GM12865 (cell line): ENCODE data around the gene PARP9.
"Not testable (repeated sequence)": the region's sequence is repeated elsewhere in the genome, so short reads cannot be mapped to it uniquely, and the experiment has no call there.

Experiments
- DNase-seq: peaks from one replicate; pipeline ENCODE4 v3.0.0; 2010; ENCODE audit warnings: low read depth
- H3K4me3 ChIP-seq: 2 replicates; pipeline ENCODE4 v1.5.1; 2011; ENCODE audit warnings: mild to moderate bottlenecking, low read depth, low read length, control low read depth
- TF ChIP-seq, protein P1 (sequence below): IDR thresholded peaks from 2 replicates; pipeline ENCODE4 v1.5.1; 2011; ENCODE audit warnings: low read length, control low read depth, low read depth, inconsistent platforms; ENCODE audit not compliant: insufficient read depth; ENCODE audit errors: missing control alignments

The PARP9 gene

DNA sequence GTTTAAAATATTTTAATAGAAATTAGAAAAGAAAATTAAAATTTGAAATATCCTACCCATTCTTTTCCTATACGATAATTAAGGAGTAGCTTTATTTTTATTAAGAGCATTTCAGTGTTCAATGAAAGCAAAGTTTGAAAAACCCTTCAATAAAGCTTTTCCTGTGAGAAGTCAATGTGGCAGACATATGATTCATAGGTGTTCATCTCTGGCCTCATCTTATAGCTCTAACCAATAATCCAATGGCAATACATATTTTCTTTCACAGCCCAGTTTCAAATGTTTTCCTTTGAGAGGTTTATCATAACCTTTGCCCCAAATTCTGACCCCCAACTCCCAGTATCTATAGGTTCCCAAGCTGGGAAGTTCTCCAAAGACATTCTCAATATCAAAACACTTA is 57.6 kb downstream of the PARP9 start:
- H3K4me3 ChIP-seq = no peak overlapping the region
- TF ChIP-seq, protein P1, sequence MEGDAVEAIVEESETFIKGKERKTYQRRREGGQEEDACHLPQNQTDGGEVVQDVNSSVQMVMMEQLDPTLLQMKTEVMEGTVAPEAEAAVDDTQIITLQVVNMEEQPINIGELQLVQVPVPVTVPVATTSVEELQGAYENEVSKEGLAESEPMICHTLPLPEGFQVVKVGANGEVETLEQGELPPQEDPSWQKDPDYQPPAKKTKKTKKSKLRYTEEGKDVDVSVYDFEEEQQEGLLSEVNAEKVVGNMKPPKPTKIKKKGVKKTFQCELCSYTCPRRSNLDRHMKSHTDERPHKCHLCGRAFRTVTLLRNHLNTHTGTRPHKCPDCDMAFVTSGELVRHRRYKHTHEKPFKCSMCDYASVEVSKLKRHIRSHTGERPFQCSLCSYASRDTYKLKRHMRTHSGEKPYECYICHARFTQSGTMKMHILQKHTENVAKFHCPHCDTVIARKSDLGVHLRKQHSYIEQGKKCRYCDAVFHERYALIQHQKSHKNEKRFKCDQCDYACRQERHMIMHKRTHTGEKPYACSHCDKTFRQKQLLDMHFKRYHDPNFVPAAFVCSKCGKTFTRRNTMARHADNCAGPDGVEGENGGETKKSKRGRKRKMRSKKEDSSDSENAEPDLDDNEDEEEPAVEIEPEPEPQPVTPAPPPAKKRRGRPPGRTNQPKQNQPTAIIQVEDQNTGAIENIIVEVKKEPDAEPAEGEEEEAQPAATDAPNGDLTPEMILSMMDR = no peak
- no peak for DNase-seq

- TF ChIP-seq, protein P1 = no peak
- no peak overlapping the region for H3K4me3 ChIP-seq
- no peak for DNase-seq
These were observed 58.4 kb downstream of the PARP9 start for GRCh38 chr3:122505676-122506075.

GRCh38 chr3:122502941-122503340 is 61.2 kb downstream of the PARP9 start:
- TF ChIP-seq, protein P1 = no peak
- DNase-seq = no peak
- H3K4me3 ChIP-seq = no peak overlapping the region

DNA sequence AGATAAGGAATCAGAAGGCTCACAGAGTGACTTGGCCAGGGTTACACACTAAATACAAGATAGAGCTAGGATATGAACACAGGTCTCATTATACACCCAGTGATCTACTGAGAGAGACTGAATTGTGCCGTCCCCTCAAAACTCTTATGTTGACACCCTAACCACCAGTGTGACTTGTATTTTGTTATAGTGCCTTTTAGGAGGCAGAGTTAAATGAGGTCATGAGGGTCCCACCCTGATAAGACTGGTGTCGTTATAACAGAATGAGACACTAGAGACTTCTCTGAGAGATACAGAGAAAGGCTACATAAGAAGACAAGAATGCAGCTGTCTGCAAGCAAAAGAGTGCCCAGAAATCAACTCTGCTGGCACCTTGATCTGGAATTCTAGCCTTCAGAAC is 62.0 kb downstream of the PARP9 start:
- DNase-seq = no peak
- TF ChIP-seq, protein P1 = no peak
- H3K4me3 ChIP-seq = no peak overlapping the region

- not testable (repeated sequence) for H3K4me3 ChIP-seq, DNase-seq
These were observed 63.1 kb downstream of the PARP9 start for GRCh38 chr3:122500964-122501363.

DNA sequence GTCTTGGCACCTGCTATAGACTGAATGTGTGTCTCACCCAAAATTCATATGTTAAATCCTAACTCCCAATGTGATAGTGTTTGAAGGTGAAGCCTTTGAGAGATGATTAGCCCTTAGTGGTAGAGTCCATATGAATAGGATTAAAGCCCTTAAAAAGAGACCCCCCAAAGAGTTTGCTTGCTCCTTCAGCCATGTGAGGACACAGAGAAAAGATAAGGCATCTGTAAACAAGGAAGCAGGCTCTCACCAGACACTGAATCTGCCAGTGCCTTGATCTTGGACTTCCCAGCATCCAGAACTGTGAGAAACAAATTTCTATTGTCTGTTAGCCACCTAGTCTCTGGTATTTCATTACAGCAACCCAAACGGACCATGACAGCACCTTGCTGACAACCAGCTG is 65.9 kb downstream of the PARP9 start:
- TF ChIP-seq, protein P1 = no peak
- no peak overlapping the region for H3K4me3 ChIP-seq
- DNase-seq = no peak

DNA sequence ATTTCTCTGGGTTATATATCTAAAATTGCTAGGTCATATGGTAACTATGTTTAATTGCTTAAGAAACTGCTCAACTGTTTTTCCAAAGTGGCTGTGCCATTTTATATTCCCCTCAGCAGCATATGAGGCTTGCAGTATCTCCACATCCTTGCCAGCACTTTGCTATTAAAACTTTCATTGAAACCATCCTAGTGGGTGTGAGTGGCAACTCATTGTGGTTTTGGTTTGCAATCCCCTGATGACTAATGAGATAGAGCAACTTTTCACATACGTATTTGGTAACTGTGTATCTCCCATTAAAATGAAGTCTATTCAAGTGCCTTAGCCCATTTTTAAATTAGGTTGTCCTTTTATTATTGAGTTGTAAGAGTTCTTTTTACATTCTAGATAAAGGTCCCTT is 66.7 kb downstream of the PARP9 start:
- peak; percentile 70 for DNase-seq
- TF ChIP-seq, protein P1 = no peak
- no peak overlapping the region for H3K4me3 ChIP-seq

DNA sequence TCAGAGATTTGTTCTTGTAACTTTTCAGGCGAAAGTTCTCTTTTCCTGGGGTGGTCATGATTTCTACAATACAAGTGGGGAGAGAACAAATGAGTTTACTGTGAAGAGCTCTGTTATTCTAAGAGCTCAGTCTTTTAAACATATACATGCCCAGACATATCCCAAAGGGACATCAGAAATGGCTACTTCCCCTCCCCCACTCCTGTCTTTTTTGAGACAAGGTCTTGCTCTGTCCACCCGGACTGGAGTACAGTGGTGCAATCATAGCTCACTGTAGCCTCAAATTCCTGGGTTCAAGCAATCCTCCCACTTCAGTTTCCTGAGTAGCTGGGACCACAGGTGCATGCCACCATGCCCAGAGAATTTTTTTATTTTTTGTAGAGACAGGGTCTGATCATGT is 67.6 kb downstream of the PARP9 start:
- no peak overlapping the region for H3K4me3 ChIP-seq

More for the DNA sequence above, 67.6 kb downstream of the PARP9 start:
- no peak for DNase-seq
- TF ChIP-seq, protein P1 = no peak
